Calu3 (cell line): ENCODE data around the gene NDE1. TPM values are rescaled to one million over a fixed set of nuclear protein-coding genes. Genes with fewer than 3 reads are reported as not detected.

ENCODE experiments used
- BruUV-seq: library from RNA; stranded (reverse); fragments of 400-500 nt; replicated peaks from 2 replicates; lab custom pipeline; 2021; lab: Mats Ljungman, UMichigan
- CTCF ChIA-PET: fragments of 300-600 bp; sonication (Branson Sonifier 250); formaldehyde crosslinking; loops from one replicate; lab custom pipeline; 2022; ENCODE audit warnings: antibody characterized with exemption; lab: Charles Lee
- DNase-seq: peaks from one replicate; pipeline ENCODE4 v3.0.0; 2022
- H3K27ac Mint-ChIP-seq: one replicate; pipeline ENCODE4 v1.8.0; 2022; ENCODE audit warnings: mixed read lengths; ENCODE audit not compliant: unreplicated experiment
- H3K27me3 Mint-ChIP-seq: one replicate; pipeline ENCODE4 v1.8.0; 2022; ENCODE audit warnings: mixed read lengths; ENCODE audit not compliant: unreplicated experiment
- H3K36me3 Mint-ChIP-seq: one replicate; pipeline ENCODE4 v1.8.0; 2022; ENCODE audit warnings: mild to moderate bottlenecking, moderate library complexity, mixed read lengths; ENCODE audit not compliant: insufficient read depth, unreplicated experiment
- H3K4me1 Mint-ChIP-seq: one replicate; pipeline ENCODE4 v1.8.0; 2022; ENCODE audit warnings: mild to moderate bottlenecking, low read depth, mixed read lengths; ENCODE audit not compliant: unreplicated experiment
- H3K4me3 Mint-ChIP-seq: one replicate; pipeline ENCODE4 v1.8.0; 2022; ENCODE audit warnings: mild to moderate bottlenecking, low read depth, moderate library complexity, mixed read lengths; ENCODE audit not compliant: unreplicated experiment
- H3K9me3 Mint-ChIP-seq: one replicate; pipeline ENCODE4 v1.8.0; 2022; ENCODE audit warnings: low read depth, mixed read lengths; ENCODE audit not compliant: unreplicated experiment
- intact Hi-C: fragments of 100-400 bp; cut with micrococcal nuclease; formaldehyde crosslinking; loops from one replicate; pipeline ENCODE4 v1.10.0; 2022; ENCODE audit not compliant: unreplicated experiment
- total RNA-seq: library from RNA; stranded (reverse); gene quantifications from 2 replicates; pipeline ENCODE4 v1.2.3, GENCODE V29; 2022
- TF ChIP-seq, protein P1 (sequence below): fragments of 200-600 bp; IDR thresholded peaks from one replicate; pipeline ENCODE4 v1.8.0; 2022; ENCODE audit warnings: antibody characterized with exemption; ENCODE audit not compliant: unreplicated experiment

NDE1 gene
- total RNA-seq, 1 experiment from 2014 or later, result 71.1 TPM

DNA sequence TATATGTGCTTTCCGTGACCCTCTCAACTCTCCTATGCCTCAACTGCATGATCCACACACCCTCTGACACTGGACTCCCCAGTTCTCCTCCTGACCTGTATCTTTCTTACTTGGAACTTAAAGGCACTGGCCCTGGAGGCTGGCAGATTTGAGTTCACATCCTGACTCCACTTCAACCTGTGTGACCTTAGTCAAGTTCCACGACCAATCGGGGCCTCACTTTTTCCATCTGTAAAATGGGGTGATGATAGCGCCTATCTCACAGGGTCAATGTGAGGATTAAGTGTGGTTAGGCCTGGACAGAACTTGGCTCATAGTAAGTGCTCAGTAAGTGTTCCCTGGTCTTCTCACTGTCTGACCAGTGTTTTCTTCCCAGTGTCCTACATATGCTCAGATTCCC lies 32.1 kb upstream of the NDE1 start:
- no TSS peak for BruUV-seq
- peaks cover 9% of the 10 kb centered on the region for H3K4me1 Mint-ChIP-seq
- H3K27ac Mint-ChIP-seq, result peak overlapping the region; percentile 26
- no peaks in the 10 kb centered on the region for H3K27me3 Mint-ChIP-seq
- TF ChIP-seq, protein P1, sequence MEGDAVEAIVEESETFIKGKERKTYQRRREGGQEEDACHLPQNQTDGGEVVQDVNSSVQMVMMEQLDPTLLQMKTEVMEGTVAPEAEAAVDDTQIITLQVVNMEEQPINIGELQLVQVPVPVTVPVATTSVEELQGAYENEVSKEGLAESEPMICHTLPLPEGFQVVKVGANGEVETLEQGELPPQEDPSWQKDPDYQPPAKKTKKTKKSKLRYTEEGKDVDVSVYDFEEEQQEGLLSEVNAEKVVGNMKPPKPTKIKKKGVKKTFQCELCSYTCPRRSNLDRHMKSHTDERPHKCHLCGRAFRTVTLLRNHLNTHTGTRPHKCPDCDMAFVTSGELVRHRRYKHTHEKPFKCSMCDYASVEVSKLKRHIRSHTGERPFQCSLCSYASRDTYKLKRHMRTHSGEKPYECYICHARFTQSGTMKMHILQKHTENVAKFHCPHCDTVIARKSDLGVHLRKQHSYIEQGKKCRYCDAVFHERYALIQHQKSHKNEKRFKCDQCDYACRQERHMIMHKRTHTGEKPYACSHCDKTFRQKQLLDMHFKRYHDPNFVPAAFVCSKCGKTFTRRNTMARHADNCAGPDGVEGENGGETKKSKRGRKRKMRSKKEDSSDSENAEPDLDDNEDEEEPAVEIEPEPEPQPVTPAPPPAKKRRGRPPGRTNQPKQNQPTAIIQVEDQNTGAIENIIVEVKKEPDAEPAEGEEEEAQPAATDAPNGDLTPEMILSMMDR, result no peak
- no peaks in the 10 kb centered on the region for H3K9me3 Mint-ChIP-seq
- peaks cover 30% of the 10 kb centered on the region for H3K36me3 Mint-ChIP-seq
- CTCF ChIA-PET, result no interaction called here
- no peak overlapping the region for H3K4me3 Mint-ChIP-seq
- intact Hi-C loops, result no loop called here
- DNase-seq, result no peak

DNA sequence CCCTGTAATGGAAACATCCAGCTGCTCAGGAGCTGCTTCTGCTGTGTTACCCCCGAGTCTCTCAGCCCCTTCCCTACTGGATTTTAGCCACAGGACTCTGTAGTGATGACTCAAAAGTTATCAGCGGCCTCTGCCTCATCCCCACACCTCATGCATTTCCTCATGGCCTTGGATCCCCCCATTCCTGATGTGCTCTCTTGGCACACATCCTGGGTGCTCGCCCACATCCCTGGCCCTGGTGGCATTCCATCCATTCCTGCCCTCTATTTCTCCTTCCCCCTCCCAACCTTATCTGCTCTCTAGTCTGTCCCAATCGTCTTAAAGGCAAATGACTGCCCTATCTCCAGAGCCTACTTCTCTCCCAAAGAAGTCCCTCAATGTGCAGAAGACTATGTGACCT lies 31.7 kb upstream of the NDE1 start:
- Mint-ChIP-seq H3K9me3 (no peaks in the 10 kb centered on the region), H3K4me1 (peaks cover 7% of the 10 kb centered on the region), H3K27ac (peak overlapping the region; percentile 26), H3K36me3 (peaks cover 26% of the 10 kb centered on the region), H3K4me3 (no peak overlapping the region), H3K27me3 (no peaks in the 10 kb centered on the region)
- intact Hi-C loops, result no loop called here
- TF ChIP-seq, protein P1, result no peak
- DNase-seq, result no peak
- CTCF ChIA-PET, result no interaction called here
- BruUV-seq, result no TSS peak

DNA sequence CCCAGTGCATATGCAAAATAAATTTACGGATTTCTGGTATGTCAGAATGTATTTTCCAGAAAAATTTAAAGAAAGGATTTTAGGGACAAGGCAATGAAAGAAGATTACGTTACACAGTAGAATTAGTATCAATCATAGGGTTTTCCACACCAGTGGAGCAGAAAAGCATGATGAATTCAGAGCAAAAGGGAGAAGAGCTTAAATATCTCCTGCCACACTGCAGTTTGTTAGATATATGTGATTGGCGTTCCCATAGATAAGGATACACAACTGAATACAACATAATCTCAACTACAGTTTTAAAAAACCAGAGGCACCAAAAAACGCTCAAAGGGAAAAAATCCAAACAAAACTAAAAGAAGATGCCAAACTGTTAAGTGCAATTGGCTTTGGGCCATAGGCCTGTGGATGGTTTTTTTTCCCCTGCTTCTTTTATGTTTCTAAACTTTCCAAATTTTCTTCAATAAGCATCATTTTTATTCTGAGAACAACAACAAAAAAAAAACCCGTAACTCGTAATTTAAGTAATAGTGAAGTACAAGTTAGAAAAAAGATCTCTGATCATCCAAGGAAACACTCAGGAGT lies 29.3 kb upstream of the NDE1 start:
- BruUV-seq, result no TSS peak
- no peak overlapping the region for H3K27ac Mint-ChIP-seq
- intact Hi-C loops, result loop anchor here (10.0 kb wide), 1 partner anchor 64 kb away; no protein-coding TSS in a partner anchor
- H3K27me3 Mint-ChIP-seq, result no peaks in the 10 kb centered on the region
- no peak overlapping the region for H3K4me3 Mint-ChIP-seq
- DNase-seq, result no peak
- no peaks in the 10 kb centered on the region for H3K9me3 Mint-ChIP-seq
- CTCF ChIA-PET, result no interaction called here
- no peaks in the 10 kb centered on the region for H3K4me1 Mint-ChIP-seq
- TF ChIP-seq, protein P1, result no peak
- H3K36me3 Mint-ChIP-seq, result peaks cover 30% of the 10 kb centered on the region

DNA sequence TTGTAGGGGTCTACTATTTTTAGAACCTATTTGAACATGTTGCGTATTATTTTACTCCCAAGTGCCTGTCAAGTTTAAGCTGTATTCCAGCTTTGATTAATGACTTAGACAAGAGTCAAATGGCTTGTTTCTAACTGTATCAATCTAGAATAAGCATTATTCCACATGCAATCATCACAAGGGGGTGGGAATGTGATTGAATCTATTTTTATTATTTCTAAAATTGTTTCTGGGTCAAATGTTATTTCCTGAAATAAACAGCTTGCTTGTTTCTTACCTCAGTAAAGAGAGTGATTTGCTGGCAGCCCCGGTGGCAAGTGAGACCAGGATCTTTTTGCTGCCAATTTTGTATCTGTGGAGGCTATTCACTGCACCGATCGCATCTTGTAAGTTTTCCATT lies 28.6 kb upstream of the NDE1 start:
- intact Hi-C loops, result loop anchor here (10.0 kb wide), 1 partner anchor 63 kb away; no protein-coding TSS in a partner anchor
- CTCF ChIA-PET, result interaction anchor here (0.6 kb wide), 1 partner anchor 2000 kb away, joined by 6 read pairs; no protein-coding TSS in a partner anchor
- Mint-ChIP-seq H3K4me3 (no peak overlapping the region), H3K9me3 (no peaks in the 10 kb centered on the region), H3K4me1 (no peaks in the 10 kb centered on the region), H3K27me3 (no peaks in the 10 kb centered on the region), H3K27ac (no peak overlapping the region), H3K36me3 (peaks cover 30% of the 10 kb centered on the region)
- BruUV-seq, result no TSS peak
- DNase-seq, result no peak
- TF ChIP-seq, protein P1, result no peak
